ENCODE results near the gene DENND1A.
A peak's percentile ranks its signal among the peaks of the same experiment; 100 is the strongest.
"Not testable (repeated sequence)": the region's sequence is repeated elsewhere in the genome, so short reads cannot be mapped to it uniquely, and the experiment has no call there.

Gene DENND1A

GRCh38 chr9:123947326-123947725, 17.4 kb upstream of the DENND1A start:
- DNase-seq = no peak

GRCh38 chr9:123946101-123946821, 16.3 kb upstream of the DENND1A start:
- DNase-seq = no peak

- no peak for DNase-seq
Measured at GRCh38 chr9:123945532-123945931, 15.6 kb upstream of the DENND1A start.

- not testable (repeated sequence) for DNase-seq
Measured at GRCh38 chr9:123944464-123944863, 14.5 kb upstream of the DENND1A start.

GRCh38 chr9:123943671-123944070, 13.7 kb upstream of the DENND1A start:
- no peak for DNase-seq

GRCh38 chr9:123942542-123942941, 12.6 kb upstream of the DENND1A start:
- no peak for DNase-seq

- no peak for DNase-seq
Measured at GRCh38 chr9:123941524-123942070, 11.7 kb upstream of the DENND1A start.

- DNase-seq = no peak
Measured at GRCh38 chr9:123940721-123941523, 11.0 kb upstream of the DENND1A start.

- no peak for DNase-seq
Measured at GRCh38 chr9:123938401-123938800, 8.5 kb upstream of the DENND1A start.

- not testable (repeated sequence) for DNase-seq
Measured at GRCh38 chr9:123936575-123936974, 6.6 kb upstream of the DENND1A start.

- DNase-seq = no peak
Measured at GRCh38 chr9:123933440-123934212, 3.7 kb upstream of the DENND1A start.

- DNase-seq = peak in 2 of 3 experiments; percentile 64 to 66
Measured at GRCh38 chr9:123929177-123929869, 603 bp downstream of the DENND1A start.

GRCh38 chr9:123928533-123929176, 1.3 kb downstream of the DENND1A start:
- peak in 1 of 3 experiments; percentile 41 for DNase-seq

- DNase-seq = no peak
Measured at GRCh38 chr9:123927625-123928532, 2.0 kb downstream of the DENND1A start.

GRCh38 chr9:123926941-123927340, 3.0 kb downstream of the DENND1A start:
- DNase-seq = no peak

- no peak for DNase-seq
Measured at GRCh38 chr9:123925819-123926218, 4.1 kb downstream of the DENND1A start.

- DNase-seq = no peak
Measured at GRCh38 chr9:123925161-123925560, 4.8 kb downstream of the DENND1A start.

GRCh38 chr9:123924727-123925126, 5.2 kb downstream of the DENND1A start:
- no peak for DNase-seq

- DNase-seq = no peak
Measured at GRCh38 chr9:123923884-123924283, 6.0 kb downstream of the DENND1A start.

- no peak for DNase-seq
Measured at GRCh38 chr9:123923377-123923776, 6.5 kb downstream of the DENND1A start.

- DNase-seq = no peak
Measured at GRCh38 chr9:123922911-123923310, 7.0 kb downstream of the DENND1A start.
